ENCODE data around the gene NPW.

Gene NPW

GRCh38 chr16:2058420-2058819 lies 38.8 kb downstream of the NPW start:
- Histone ChIP-seq H3K79me2 (ENCODE audit: control insufficient read depth, low read length) (no peaks in the 10 kb centered on the region), H3K36me3 (ENCODE audit: control insufficient read depth, low read length) (peaks cover 6% of the 10 kb centered on the region; the same call in 1 of the 2 replicates), H3K9me3 (ENCODE audit: control insufficient read depth, insufficient read depth, low read length) (no peaks in the 10 kb centered on the region), H3K4me2 (ENCODE audit: low read length) (no peak overlapping the region), H3F3A (ENCODE audit: control insufficient read depth, insufficient read depth) (no peaks in the 10 kb centered on the region), H4K20me1 (ENCODE audit: control insufficient read depth, insufficient read depth, low read depth, low read length) (no peaks in the 10 kb centered on the region), H3K27me3 (ENCODE audit: control insufficient read depth, low read length) (no peaks in the 10 kb centered on the region), H3K27ac (ENCODE audit: low read depth, low read length) (no peak overlapping the region), H3K4me3 (ENCODE audit: low read length) (no peak overlapping the region), H3K4me1 (ENCODE audit: control insufficient read depth, low read length) (no peaks in the 10 kb centered on the region), H3K9me2 (replicated peaks; ENCODE audit: control insufficient read depth, low read length) (no peaks in the 10 kb centered on the region)
- no peak for TF ChIP-seq EZH2phosphoT487 (IDR thresholded peaks at IDR 0.05; ENCODE audit: borderline replicate concordance, low read length)
- TF ChIP-seq CTCF (IDR thresholded peaks at IDR 0.05; ENCODE audit: low read depth, low read length, poor library complexity, severe bottlenecking) = no peak

- Histone ChIP-seq H3K27me3 (ENCODE audit: control insufficient read depth, low read length) (no peaks in the 10 kb centered on the region), H3F3A (ENCODE audit: control insufficient read depth, insufficient read depth) (no peaks in the 10 kb centered on the region), H3K4me3 (ENCODE audit: low read length) (no peak overlapping the region), H3K9me2 (replicated peaks; ENCODE audit: control insufficient read depth, low read length) (no peaks in the 10 kb centered on the region), H3K9me3 (ENCODE audit: control insufficient read depth, insufficient read depth, low read length) (no peaks in the 10 kb centered on the region), H3K27ac (ENCODE audit: low read depth, low read length) (no peak overlapping the region), H3K4me2 (ENCODE audit: low read length) (no peak overlapping the region), H4K20me1 (ENCODE audit: control insufficient read depth, insufficient read depth, low read depth, low read length) (no peaks in the 10 kb centered on the region), H3K36me3 (ENCODE audit: control insufficient read depth, low read length) (peaks cover 9% of the 10 kb centered on the region; the same call in 1 of the 2 replicates), H3K79me2 (ENCODE audit: control insufficient read depth, low read length) (no peaks in the 10 kb centered on the region), H3K4me1 (ENCODE audit: control insufficient read depth, low read length) (no peaks in the 10 kb centered on the region)
- TF ChIP-seq EZH2phosphoT487 (IDR thresholded peaks at IDR 0.05; ENCODE audit: borderline replicate concordance, low read length) (no peak), CTCF (IDR thresholded peaks at IDR 0.05; ENCODE audit: low read depth, low read length, poor library complexity, severe bottlenecking) (no peak)
Measured at GRCh38 chr16:2058872-2059271, 39.3 kb downstream of the NPW start.

GRCh38 chr16:2060346-2060745 lies 40.8 kb downstream of the NPW start:
- H3K27ac ChIP-seq (ENCODE audit: low read depth, low read length) = no peak overlapping the region
- no peak overlapping the region for H3K4me3 ChIP-seq (ENCODE audit: low read length)
- no peaks in the 10 kb centered on the region for H4K20me1 ChIP-seq (ENCODE audit: control insufficient read depth, insufficient read depth, low read depth, low read length)
- H3K36me3 ChIP-seq (ENCODE audit: control insufficient read depth, low read length) = peaks cover 10% of the 10 kb centered on the region; the same call in 1 of the 2 replicates
- no peak for TF ChIP-seq CTCF (IDR thresholded peaks at IDR 0.05; ENCODE audit: low read depth, low read length, poor library complexity, severe bottlenecking)
- TF ChIP-seq EZH2phosphoT487 (IDR thresholded peaks at IDR 0.05; ENCODE audit: borderline replicate concordance, low read length) = no peak
- H3K9me3 ChIP-seq (ENCODE audit: control insufficient read depth, insufficient read depth, low read length) = no peaks in the 10 kb centered on the region
- H3K27me3 ChIP-seq (ENCODE audit: control insufficient read depth, low read length) = no peaks in the 10 kb centered on the region
- H3K9me2 ChIP-seq (replicated peaks; ENCODE audit: control insufficient read depth, low read length) = no peaks in the 10 kb centered on the region
- H3K4me1 ChIP-seq (ENCODE audit: control insufficient read depth, low read length) = no peaks in the 10 kb centered on the region
- no peaks in the 10 kb centered on the region for H3F3A ChIP-seq (ENCODE audit: control insufficient read depth, insufficient read depth)
- H3K79me2 ChIP-seq (ENCODE audit: control insufficient read depth, low read length) = no peaks in the 10 kb centered on the region
- H3K4me2 ChIP-seq (ENCODE audit: low read length) = no peak overlapping the region

Data from DOHH2 (cell line).